CD8-positive, alpha-beta memory T cell (primary cell): ENCODE measurements around the gene CENPV. TPM values are rescaled to one million over a fixed set of nuclear protein-coding genes. Genes with fewer than 3 reads are reported as not detected.

Experiments used
- CTCF ChIA-PET: fragments of 350-600 bp; sonication (Branson Sonifier 250); formaldehyde crosslinking; loops from one replicate; lab custom pipeline; 2021; ENCODE audit warnings: antibody characterized with exemption; lab: Charles Lee
- POLR2A ChIA-PET: fragments of 350-600 bp; sonication (Branson Sonifier 250); formaldehyde crosslinking; loops from one replicate; lab custom pipeline; 2021; ENCODE audit warnings: antibody characterized with exemption; lab: Charles Lee
- DNase-seq, 5 donors: peaks; one replicate each; pipeline versions ENCODE4 v3.0.0 to v3.0.0-alpha.2; 2020 to 2022; ENCODE audit warnings: mixed read lengths in 1 of 5
- H3K27ac ChIP-seq: one replicate; pipeline ENCODE4 v1.7.0; 2013; ENCODE audit warnings: low read depth, mild to moderate bottlenecking, low read length, moderate library complexity
- H3K27me3 ChIP-seq: 2 replicates; pipeline ENCODE4 v1.7.0; 2013; ENCODE audit warnings: low read length, mild to moderate bottlenecking; ENCODE audit not compliant: insufficient read depth, poor library complexity, severe bottlenecking
- H3K36me3 ChIP-seq: 2 replicates; pipeline ENCODE4 v1.7.0; 2013; ENCODE audit warnings: mild to moderate bottlenecking, low read length, moderate library complexity; ENCODE audit not compliant: insufficient read depth
- H3K4me1 ChIP-seq: 2 replicates; pipeline ENCODE4 v1.7.0; 2013; ENCODE audit warnings: mild to moderate bottlenecking, low read length, moderate library complexity; ENCODE audit not compliant: insufficient read depth
- H3K4me3 ChIP-seq: 2 replicates; pipeline ENCODE4 v1.7.0; 2013; ENCODE audit warnings: mild to moderate bottlenecking, low read length
- H3K9me3 ChIP-seq: 2 replicates; pipeline ENCODE4 v1.7.0; 2013; ENCODE audit warnings: mild to moderate bottlenecking, low read length
- H3K27ac Mint-ChIP-seq, 8 donors: one replicate each; pipeline ENCODE4 v1.8.0; 2020 to 2021; ENCODE audit warnings: mixed read lengths in 8 of 8, mild to moderate bottlenecking in 6 of 8, inconsistent platforms in 3 of 8, moderate library complexity in 3 of 8
- H3K27me3 Mint-ChIP-seq, 2 donors: one replicate each; pipeline ENCODE4 v1.8.0; 2020 to 2021; ENCODE audit warnings: mixed read lengths in 2 of 2, mild to moderate bottlenecking in 1 of 2, moderate library complexity in 1 of 2
- H3K36me3 Mint-ChIP-seq, 3 donors: one replicate each; pipeline ENCODE4 v1.8.0; 2020 to 2021; ENCODE audit warnings: mixed read lengths in 3 of 3, inconsistent platforms in 1 of 3, mild to moderate bottlenecking in 1 of 3
- H3K4me1 Mint-ChIP-seq, 3 donors: one replicate each; pipeline ENCODE4 v1.8.0; 2020 to 2021; ENCODE audit warnings: mixed read lengths in 3 of 3, inconsistent platforms in 1 of 3, mild to moderate bottlenecking in 1 of 3
- H3K4me3 Mint-ChIP-seq, 7 donors: one replicate each; pipeline ENCODE4 v1.8.0; 2020 to 2021; ENCODE audit warnings: mixed read lengths in 7 of 7, mild to moderate bottlenecking in 6 of 7, moderate library complexity in 4 of 7, inconsistent platforms in 2 of 7
- H3K9me3 Mint-ChIP-seq, 5 donors: one replicate each; pipeline ENCODE4 v1.8.0; 2020 to 2022; ENCODE audit warnings: mixed read lengths in 5 of 5, mild to moderate bottlenecking in 3 of 5, moderate library complexity in 2 of 5, inconsistent platforms in 1 of 5
- polyA plus RNA-seq: library from polyadenylated mRNA; unstranded; fragments of 300-500 nt; fragmentation: Illumina TruSeq; gene quantifications from one replicate; pipeline ENCODE4 v1.2.3, GENCODE V29; 2021
- total RNA-seq, 2 experiments: library from RNA; stranded (reverse); gene quantifications; one replicate each; pipeline ENCODE4 v1.2.3, GENCODE V29; 2021

Gene CENPV
- total and polyA plus RNA-seq, 3 experiments from 2014 or later = 18.2 to 56.4 (median 53.4) TPM

- Mint-ChIP-seq H3K27ac (peak overlapping the region in 5 of 8 donors; percentile 19 to 72 (median 54)), H3K36me3 (peaks cover 3 to 31% (median 12%) of the 10 kb centered on the region in 3 donors), H3K4me1 (peaks cover 23 to 35% (median 34%) of the 10 kb centered on the region in 3 donors), H3K4me3 (peak overlapping the region; percentile 5 to 70 (median 23)), H3K9me3 (peaks cover 0 to 5% (median 0%) of the 10 kb centered on the region in 5 donors), H3K27me3 (peaks cover 0 to 7% of the 10 kb centered on the region in 2 donors)
- no peak overlapping the region for H3K27ac ChIP-seq
- H3K36me3 ChIP-seq = peaks cover 13% of the 10 kb centered on the region
- no peaks in the 10 kb centered on the region for H3K27me3 ChIP-seq
- H3K4me3 ChIP-seq = no peak overlapping the region
- no peaks in the 10 kb centered on the region for H3K9me3 ChIP-seq
- peaks cover 14% of the 10 kb centered on the region for H3K4me1 ChIP-seq
- DNase-seq = no peak
- POLR2A ChIA-PET = no interaction called here
- CTCF ChIA-PET = interaction anchor here (1.8 to 5.1 kb wide), 2 partner anchors 14 to 49 kb away, joined by 4 to 22 read pairs; no protein-coding TSS in a partner anchor
Measured at GRCh38 chr17:16378636-16379282, 25.5 kb upstream of the CENPV start.

GRCh38 chr17:16377941-16378341 lies 24.7 kb upstream of the CENPV start:
- Histone ChIP-seq H3K9me3 (no peaks in the 10 kb centered on the region), H3K4me1 (peaks cover 13% of the 10 kb centered on the region), H3K27me3 (no peaks in the 10 kb centered on the region), H3K36me3 (peaks cover 6% of the 10 kb centered on the region), H3K4me3 (no peak overlapping the region), H3K27ac (no peak overlapping the region)
- H3K4me1 Mint-ChIP-seq = peaks cover 18 to 27% (median 26%) of the 10 kb centered on the region in 3 donors
- no peak for DNase-seq
- CTCF ChIA-PET = interaction anchor here (1.8 to 5.1 kb wide), 2 partner anchors 14 to 50 kb away, joined by 4 to 22 read pairs; no protein-coding TSS in a partner anchor
- peaks cover 0 to 9% of the 10 kb centered on the region in 2 donors for H3K27me3 Mint-ChIP-seq
- POLR2A ChIA-PET = no interaction called here
- peak overlapping the region in 1 of 8 donors; percentile 49 for H3K27ac Mint-ChIP-seq
- peaks cover 0 to 5% (median 0%) of the 10 kb centered on the region in 5 donors for H3K9me3 Mint-ChIP-seq
- H3K36me3 Mint-ChIP-seq = peaks cover 3 to 23% (median 8%) of the 10 kb centered on the region in 3 donors
- H3K4me3 Mint-ChIP-seq = peak overlapping the region in 1 of 7 donors; percentile 60

DNA sequence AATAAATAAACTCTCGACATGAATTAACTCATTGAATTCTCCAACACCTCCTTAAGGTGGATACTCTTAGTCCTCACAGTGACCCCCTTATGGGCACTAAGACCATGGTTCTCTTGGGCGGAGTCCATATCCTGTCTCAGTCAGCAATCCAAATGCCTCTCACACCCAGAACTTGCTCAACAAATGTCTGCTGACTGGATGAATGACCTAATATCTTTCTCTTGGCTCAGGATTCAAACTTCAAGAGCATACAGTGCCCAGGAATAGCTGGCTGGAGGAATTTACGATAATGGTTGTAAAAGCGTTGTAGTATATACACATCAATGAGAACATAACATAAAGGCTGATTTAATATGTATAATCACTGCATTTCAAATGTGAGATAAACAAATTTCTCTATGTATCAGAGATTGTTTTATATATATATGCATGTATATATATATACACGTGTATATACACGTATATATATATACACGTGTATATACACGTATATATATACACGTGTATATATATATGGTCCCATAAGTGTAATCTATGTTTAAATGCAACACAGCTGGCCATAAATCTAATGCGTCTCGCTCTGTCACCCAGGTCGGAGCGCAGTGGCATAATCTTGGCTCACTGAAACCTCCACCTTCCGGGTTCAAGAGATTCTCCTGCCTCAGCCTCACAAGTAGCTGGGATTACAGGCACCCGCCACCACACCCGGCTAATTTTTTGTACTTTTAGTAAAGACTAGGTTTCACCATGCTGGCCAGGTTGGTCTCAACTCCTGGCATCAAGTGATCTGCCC lies 21.1 kb upstream of the CENPV start:
- no peaks in the 10 kb centered on the region for H3K36me3 ChIP-seq
- CTCF ChIA-PET = interaction anchor here (0.9 to 5.1 kb wide), 3 partner anchors 10 to 32 kb away, joined by 3 to 22 read pairs (median 8); no protein-coding TSS in a partner anchor
- no peak overlapping the region for H3K4me3 ChIP-seq
- DNase-seq = no peak
- H3K27ac ChIP-seq = no peak overlapping the region
- no peaks in the 10 kb centered on the region for H3K9me3 ChIP-seq
- Mint-ChIP-seq H3K27ac (no peak overlapping the region), H3K36me3 (no peaks in the 10 kb centered on the region), H3K27me3 (peaks cover 0 to 2% of the 10 kb centered on the region in 2 donors), H3K9me3 (no peaks in the 10 kb centered on the region), H3K4me3 (no peak overlapping the region), H3K4me1 (no peaks in the 10 kb centered on the region)
- POLR2A ChIA-PET = no interaction called here
- no peaks in the 10 kb centered on the region for H3K4me1 ChIP-seq
- H3K27me3 ChIP-seq = no peaks in the 10 kb centered on the region

DNA sequence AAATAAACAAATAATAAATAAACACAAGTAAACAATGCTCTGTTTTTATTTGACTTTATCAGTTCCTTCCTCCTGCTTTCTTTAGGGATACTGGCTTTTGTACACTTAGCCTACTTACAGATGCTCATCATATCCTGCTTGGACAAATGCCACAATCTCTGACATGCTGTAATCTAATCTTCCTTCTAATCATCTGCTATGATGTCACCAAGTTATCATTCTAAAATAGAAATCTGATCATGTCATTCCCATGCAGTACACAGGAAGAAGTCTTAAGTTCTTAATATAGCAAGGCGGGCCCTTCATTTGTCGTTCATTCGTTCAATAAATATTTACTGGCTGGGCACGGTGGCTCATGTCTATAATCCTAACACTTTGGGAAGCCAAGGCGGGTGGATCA lies 18.5 kb upstream of the CENPV start:
- Mint-ChIP-seq H3K36me3 (no peaks in the 10 kb centered on the region), H3K4me1 (no peaks in the 10 kb centered on the region), H3K4me3 (no peak overlapping the region), H3K9me3 (no peaks in the 10 kb centered on the region), H3K27ac (no peak overlapping the region), H3K27me3 (peaks cover 0 to 2% of the 10 kb centered on the region in 2 donors)
- Histone ChIP-seq H3K9me3 (no peaks in the 10 kb centered on the region), H3K4me3 (no peak overlapping the region), H3K4me1 (no peaks in the 10 kb centered on the region), H3K36me3 (no peaks in the 10 kb centered on the region), H3K27ac (no peak overlapping the region), H3K27me3 (no peaks in the 10 kb centered on the region)
- CTCF ChIA-PET = interaction anchor here (1.1 kb wide), 1 partner anchor 44 kb away, joined by 3 read pairs; the partner anchor contains the start of gene TRPV2
- no peak for DNase-seq
- POLR2A ChIA-PET = no interaction called here

- H3K9me3 Mint-ChIP-seq = no peaks in the 10 kb centered on the region
- no peaks in the 10 kb centered on the region for H3K4me1 ChIP-seq
Measured at GRCh38 chr17:16364625-16365024, 11.4 kb upstream of the CENPV start.

GRCh38 chr17:16363749-16364536 lies 10.7 kb upstream of the CENPV start:
- Mint-ChIP-seq H3K27ac (peak overlapping the region in 1 of 8 donors; percentile 57), H3K36me3 (no peaks in the 10 kb centered on the region), H3K4me3 (no peak overlapping the region), H3K9me3 (no peaks in the 10 kb centered on the region), H3K4me1 (peaks cover 0 to 5% (median 2%) of the 10 kb centered on the region in 3 donors), H3K27me3 (no peaks in the 10 kb centered on the region)
- Histone ChIP-seq H3K27ac (no peak overlapping the region), H3K9me3 (no peaks in the 10 kb centered on the region), H3K4me3 (no peak overlapping the region), H3K4me1 (no peaks in the 10 kb centered on the region), H3K36me3 (no peaks in the 10 kb centered on the region), H3K27me3 (no peaks in the 10 kb centered on the region)
- peak; percentile 52 to 82 (median 61) for DNase-seq
- ChIA-PET POLR2A (interaction anchor here (0.5 to 1.7 kb wide), 3 partner anchors 8 to 17 kb away, joined by 3 to 8 read pairs (median 5); partner anchors contain the start of gene UBB), CTCF (interaction anchor here (0.6 to 5.6 kb wide), 36 partner anchors 9 to 240 kb away, joined by 3 to 68 read pairs (median 5); partner anchors contain the start of genes CENPV, PIGL, TRPV2 and UBB)

More at GRCh38 chr17:16364625-16365024, 11.4 kb upstream of the CENPV start:
- Histone ChIP-seq H3K9me3 (no peaks in the 10 kb centered on the region), H3K27ac (no peak overlapping the region), H3K27me3 (no peaks in the 10 kb centered on the region), H3K4me3 (no peak overlapping the region), H3K36me3 (no peaks in the 10 kb centered on the region)
- ChIA-PET POLR2A (interaction anchor here (1.7 kb wide), 1 partner anchor 16 kb away, joined by 8 read pairs; the partner anchor contains the start of gene UBB), CTCF (interaction anchor here (0.9 to 5.6 kb wide), 22 partner anchors 8 to 241 kb away, joined by 3 to 68 read pairs (median 6); partner anchors contain the start of genes CENPV, TRPV2 and UBB)
- Mint-ChIP-seq H3K4me1 (peaks cover 0 to 5% (median 2%) of the 10 kb centered on the region in 3 donors), H3K27ac (peak overlapping the region in 1 of 8 donors; percentile 57), H3K36me3 (no peaks in the 10 kb centered on the region), H3K4me3 (no peak overlapping the region), H3K27me3 (no peaks in the 10 kb centered on the region)
- DNase-seq = no peak

DNA sequence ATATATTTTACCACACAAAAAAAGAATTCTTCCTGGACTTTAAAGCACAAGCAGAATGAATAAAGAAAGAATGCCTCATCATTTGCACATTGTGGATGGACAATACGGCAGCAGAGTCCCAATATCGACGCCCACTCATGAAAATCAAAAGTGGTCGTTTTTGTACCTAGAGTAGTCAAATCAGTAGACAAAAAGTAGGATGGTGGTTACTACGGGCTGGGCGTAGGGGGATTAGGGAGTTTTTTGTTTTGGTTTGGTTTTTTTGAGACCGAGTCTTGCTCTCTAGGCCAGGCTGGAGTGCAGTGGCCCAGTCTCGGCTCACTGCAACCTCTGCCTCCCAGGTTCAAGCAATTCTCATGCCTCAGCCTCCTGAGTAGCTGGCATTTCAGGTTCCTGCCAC lies 8.6 kb upstream of the CENPV start:
- H3K9me3 ChIP-seq = no peaks in the 10 kb centered on the region
- no peaks in the 10 kb centered on the region for H3K4me1 ChIP-seq
- no peak overlapping the region for H3K4me3 ChIP-seq
- peaks cover 0 to 5% (median 2%) of the 10 kb centered on the region in 3 donors for H3K4me1 Mint-ChIP-seq
- POLR2A ChIA-PET = no interaction called here
- no peak overlapping the region for H3K27ac Mint-ChIP-seq
- H3K4me3 Mint-ChIP-seq = no peak overlapping the region
- CTCF ChIA-PET = interaction anchor here (1.5 to 5.6 kb wide), 3 partner anchors 10 to 160 kb away, joined by 3 to 68 read pairs (median 54); partner anchors contain the start of genes CENPV and TRPV2
- no peaks in the 10 kb centered on the region for H3K36me3 Mint-ChIP-seq
- H3K27ac ChIP-seq = no peak overlapping the region
- H3K27me3 ChIP-seq = no peaks in the 10 kb centered on the region
- no peaks in the 10 kb centered on the region for H3K9me3 Mint-ChIP-seq
- no peaks in the 10 kb centered on the region for H3K36me3 ChIP-seq
- no peaks in the 10 kb centered on the region for H3K27me3 Mint-ChIP-seq
- DNase-seq = no peak
